Measurements from ENCODE around the gene NKD2. TPM values are rescaled to one million over a fixed set of nuclear protein-coding genes. Genes with fewer than 3 reads are reported as not detected.

NKD2 gene
- total RNA-seq, 2 experiments from 2014 or later, result 0.17 to 0.30 TPM

DNA sequence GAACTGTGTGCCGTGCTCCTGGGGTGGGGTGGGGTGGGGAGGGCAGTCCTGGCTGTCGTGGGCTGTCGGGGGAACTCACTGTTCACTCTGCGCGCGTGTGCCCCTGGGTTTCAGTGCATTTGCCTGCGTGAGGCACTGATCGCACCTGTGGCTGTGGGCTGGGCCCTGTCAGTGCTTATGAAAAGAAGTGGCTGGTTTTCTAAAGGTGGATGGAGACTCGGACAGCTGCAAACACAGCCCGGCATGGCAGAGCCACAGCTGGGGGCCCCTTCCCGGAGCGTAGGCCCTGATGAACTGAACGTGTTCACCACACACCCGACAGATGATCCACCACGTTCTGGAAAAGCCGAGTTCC is 42.7 kb downstream of the NKD2 start:
- POLR2A ChIA-PET, result no interaction called here
- Mint-ChIP-seq H3K27me3 (no peaks in the 10 kb centered on the region), H3K4me3 (no peak overlapping the region), H3K36me3 (ENCODE audit: low read depth) (peaks cover 39% of the 10 kb centered on the region), H3K27ac (no peak overlapping the region), H3K4me1 (ENCODE audit: low read depth) (peaks cover 6% of the 10 kb centered on the region), H3K9me3 (no peaks in the 10 kb centered on the region)
- Histone ChIP-seq H3K27me3 (ENCODE audit: control insufficient read depth in 1 of 2, insufficient read depth in 2 of 2, low read length in 2 of 2) (no peaks in the 10 kb centered on the region), H3K4me1 (ENCODE audit: insufficient read depth, low read length) (no peaks in the 10 kb centered on the region), H3K4me3 (ENCODE audit: low read length) (no peak overlapping the region), H3K9me3 (ENCODE audit: control insufficient read depth in 1 of 2, insufficient read depth in 1 of 2, low read length in 2 of 2) (peaks cover 0 to 4% of the 10 kb centered on the region in 2 experiments), H3K36me3 (ENCODE audit: insufficient read depth, low read length) (peaks cover 36% of the 10 kb centered on the region), H3K27ac (ENCODE audit: low read depth in 1 of 2, low read length in 2 of 2) (no peak overlapping the region)
- no peak for TF ChIP-seq CTCF (IDR thresholded peaks at IDR 0.05)
- DNase-seq (no peak), ATAC-seq (ENCODE audit: poor library complexity) (no peak)
- CTCF ChIA-PET, result no interaction called here
- intact Hi-C loops (cut with DNase I, micrococcal nuclease), result loop anchor here (5.0 kb wide), 1 partner anchor 91 kb away; no protein-coding TSS in a partner anchor

DNA sequence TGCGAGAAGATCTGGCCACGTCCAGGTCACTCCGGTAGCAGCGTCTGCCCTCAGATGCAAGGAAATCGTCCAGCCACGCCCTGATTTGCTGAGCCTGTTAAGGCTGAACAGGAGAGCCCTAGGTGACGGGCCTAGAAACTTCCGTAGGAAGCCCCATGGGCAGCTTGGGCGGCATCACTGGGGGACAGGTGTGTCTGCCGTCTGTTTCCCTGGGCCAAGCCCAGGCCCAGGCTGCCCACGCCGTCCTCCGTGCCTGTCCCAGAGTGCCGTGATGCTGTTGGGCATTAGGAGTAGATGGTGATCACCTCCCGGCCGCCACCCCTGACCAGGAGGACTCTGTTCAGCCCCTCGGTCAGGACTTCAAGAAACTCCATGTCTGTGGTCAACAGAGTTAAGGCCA is 43.5 kb downstream of the NKD2 start:
- no peak for TF ChIP-seq CTCF (IDR thresholded peaks at IDR 0.05)
- Mint-ChIP-seq H3K9me3 (no peaks in the 10 kb centered on the region), H3K27ac (no peak overlapping the region), H3K4me1 (ENCODE audit: low read depth) (peaks cover 3% of the 10 kb centered on the region), H3K36me3 (ENCODE audit: low read depth) (peaks cover 44% of the 10 kb centered on the region), H3K4me3 (no peak overlapping the region), H3K27me3 (no peaks in the 10 kb centered on the region)
- Histone ChIP-seq H3K4me3 (ENCODE audit: low read length) (no peak overlapping the region), H3K27ac (ENCODE audit: low read depth in 1 of 2, low read length in 2 of 2) (no peak overlapping the region), H3K9me3 (ENCODE audit: control insufficient read depth in 1 of 2, insufficient read depth in 1 of 2, low read length in 2 of 2) (peaks cover 0 to 4% of the 10 kb centered on the region in 2 experiments), H3K4me1 (ENCODE audit: insufficient read depth, low read length) (no peaks in the 10 kb centered on the region), H3K27me3 (ENCODE audit: control insufficient read depth in 1 of 2, insufficient read depth in 2 of 2, low read length in 2 of 2) (no peaks in the 10 kb centered on the region), H3K36me3 (ENCODE audit: insufficient read depth, low read length) (peaks cover 44% of the 10 kb centered on the region)
- ATAC-seq (ENCODE audit: poor library complexity) (no peak), DNase-seq (no peak)
- ChIA-PET POLR2A (no interaction called here), CTCF (no interaction called here)
- intact Hi-C loops (cut with DNase I, micrococcal nuclease), result loop anchor here (5.0 kb wide), 1 partner anchor 90 kb away; no protein-coding TSS in a partner anchor

DNA sequence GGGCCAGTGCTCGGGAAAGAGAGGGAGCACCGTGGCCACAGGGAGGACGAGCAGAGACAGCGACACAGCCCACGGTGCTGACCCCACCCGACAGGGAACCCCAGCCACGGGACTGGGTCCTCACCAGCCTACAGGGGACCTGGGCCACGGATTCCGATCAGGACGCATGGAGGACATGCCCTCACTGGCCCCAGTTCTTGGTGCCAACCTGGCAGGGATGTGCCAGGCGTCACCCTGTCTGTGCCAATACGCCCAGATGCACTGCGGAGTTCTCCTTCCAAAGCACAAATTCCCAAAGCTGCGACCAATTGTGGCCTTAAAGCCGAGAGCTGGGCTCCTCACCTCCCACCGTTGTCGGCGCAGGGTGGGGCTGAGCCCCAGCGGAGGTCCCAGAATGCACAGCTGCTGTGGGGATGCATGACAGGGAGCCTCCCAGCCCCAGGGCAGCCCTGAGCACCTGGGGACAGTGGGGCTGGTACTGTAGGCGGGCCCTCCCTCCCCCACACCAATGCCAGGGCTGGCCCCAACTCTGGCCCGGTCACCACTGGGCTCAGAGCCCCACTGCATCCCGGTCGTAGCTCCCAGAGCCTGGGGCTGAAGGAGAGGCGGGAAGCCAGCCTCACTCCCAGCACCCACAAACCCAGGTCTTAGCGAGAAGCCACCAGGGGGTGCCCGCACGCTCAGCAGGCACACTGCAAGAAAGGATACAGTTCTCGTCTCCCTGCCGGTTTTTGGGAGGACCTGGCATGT is 44.2 kb downstream of the NKD2 start:
- CTCF ChIA-PET, result no interaction called here
- ATAC-seq (ENCODE audit: poor library complexity), result no peak
- no peaks in the 10 kb centered on the region for H3K4me1 ChIP-seq (ENCODE audit: insufficient read depth, low read length)
- H3K36me3 Mint-ChIP-seq (ENCODE audit: low read depth), result peaks cover 49% of the 10 kb centered on the region
- no peaks in the 10 kb centered on the region for H3K27me3 ChIP-seq (ENCODE audit: control insufficient read depth in 1 of 2, insufficient read depth in 2 of 2, low read length in 2 of 2)
- no peaks in the 10 kb centered on the region for H3K27me3 Mint-ChIP-seq
- no peak overlapping the region for H3K4me3 Mint-ChIP-seq
- intact Hi-C loops (cut with DNase I, micrococcal nuclease), result loop anchor here (5.0 kb wide), 1 partner anchor 89 kb away; no protein-coding TSS in a partner anchor
- POLR2A ChIA-PET, result interaction anchor here (0.7 kb wide), 1 partner anchor 53 kb away, joined by 3 read pairs; no protein-coding TSS in a partner anchor
- no peaks in the 10 kb centered on the region for H3K9me3 Mint-ChIP-seq
- no peak for TF ChIP-seq CTCF (IDR thresholded peaks at IDR 0.05)
- no peak overlapping the region for H3K4me3 ChIP-seq (ENCODE audit: low read length)
- H3K4me1 Mint-ChIP-seq (ENCODE audit: low read depth), result no peaks in the 10 kb centered on the region
- no peak overlapping the region for H3K27ac ChIP-seq (ENCODE audit: low read depth in 1 of 2, low read length in 2 of 2)
- H3K27ac Mint-ChIP-seq, result no peak overlapping the region
- DNase-seq, result no peak
- H3K9me3 ChIP-seq (ENCODE audit: control insufficient read depth in 1 of 2, insufficient read depth in 1 of 2, low read length in 2 of 2), result peaks cover 0 to 4% of the 10 kb centered on the region in 2 experiments
- peaks cover 51% of the 10 kb centered on the region for H3K36me3 ChIP-seq (ENCODE audit: insufficient read depth, low read length)

All from CD4-positive, alpha-beta T cell (primary cell).